ENCODE measurements around the gene ZNF84. TPM values are rescaled to one million over a fixed set of nuclear protein-coding genes. Genes with fewer than 3 reads are reported as not detected.

ZNF84 gene
- total RNA-seq (10 to 100 TPM; 19.1 to 41.4 (median 32.8) TPM), polyA plus RNA-seq (10 to 100 TPM; 15.3 to 21.0 TPM)
- long read RNA-seq, donor 1, full-length matches to known transcripts, result 26 of 40 reads
- long read RNA-seq, donor 1, partial matches to known transcripts, result 7 of 40 reads
- long read RNA-seq, donor 1, other reads (novel, unspliced or antisense), result 7 of 40 reads
- long read RNA-seq, donor 2, transcript ZNF84-208 (5 exons, 3,237 nt), result major isoform, 5 of 14 reads
- long read RNA-seq, donor 2, partial matches to known transcripts, result 7 of 14 reads
- long read RNA-seq, donor 2, other reads (novel, unspliced or antisense), result 0 of 14 reads
- long read RNA-seq, donor 3, full-length matches to known transcripts, result 31 of 56 reads
- long read RNA-seq, donor 3, partial matches to known transcripts, result 9 of 56 reads
- long read RNA-seq, donor 3, other reads (novel, unspliced or antisense), result 16 of 56 reads

DNA sequence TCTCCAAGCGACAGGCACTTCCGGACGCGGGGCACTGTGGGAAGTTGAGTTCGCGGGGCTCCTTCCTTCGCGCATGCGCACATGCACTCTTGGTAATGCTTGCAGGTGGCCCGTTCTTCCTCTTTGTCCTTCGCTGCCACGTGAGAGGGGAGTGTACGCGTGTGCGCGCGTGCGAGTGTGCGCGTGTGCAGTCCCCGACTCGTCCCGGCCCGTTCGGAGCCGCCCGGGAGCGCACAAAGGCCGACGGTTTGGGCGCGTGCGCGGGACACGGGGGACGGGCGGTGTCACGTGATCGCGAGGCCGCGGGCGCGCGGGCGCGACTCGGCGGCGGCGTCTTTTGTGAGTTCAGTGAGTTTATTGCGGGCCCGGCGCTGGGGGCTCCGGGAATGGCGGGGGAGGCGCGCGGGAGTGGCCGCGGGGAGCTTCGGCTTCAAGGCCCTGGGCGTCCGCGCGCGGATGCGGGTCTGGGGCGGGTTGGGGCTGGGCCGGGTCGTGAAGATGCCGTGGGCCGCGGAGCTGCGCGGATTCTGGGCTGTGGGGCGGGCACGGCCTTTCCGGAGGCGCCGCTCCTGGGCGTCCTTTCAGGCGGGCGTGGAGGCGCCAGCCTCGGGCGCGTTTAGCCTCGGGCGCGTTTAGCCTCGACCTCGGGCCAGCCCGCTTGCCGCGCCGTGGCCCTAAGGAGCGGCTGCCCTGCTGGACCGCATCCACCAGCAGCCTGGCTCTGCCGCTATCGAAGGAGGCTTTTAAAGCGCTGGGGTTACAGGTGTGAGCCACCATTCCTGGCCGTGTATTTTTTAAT, at the start of gene ZNF84:
TSS of gene ZNF84 (plus strand) at position 303 of the 799 bp plus-strand sequence. CDS start 3,959 bp downstream, outside the sequence.
- intact Hi-C loops (cut with DNase I), result loop anchor here in 1 of 4 donors (2.0 kb wide), 1 partner anchor 43 kb away; the partner anchor contains the start of gene ZNF140
- peak; percentile 95 to 97 (median 96) for DNase-seq
- no peaks in the 10 kb centered on the region for H3K27me3 ChIP-seq
- H3K27ac ChIP-seq, result peak within 1 kb of the TSS; percentile 93 to 97
- 1 to 2% (median 1%) methylated on average over 81 to 103 of the region's 103 CpGs for WGBS, 3 donors
- no peaks in the 10 kb centered on the region for H3K36me3 ChIP-seq
- H3K4me3 ChIP-seq, result peak within 1 kb of the TSS; percentile 78
- TF ChIP-seq CTCF (IDR thresholded peaks at IDR 0.05) (no peak), EP300 (IDR thresholded peaks at IDR 0.05) (no peak), POLR2A (IDR thresholded peaks at IDR 0.05) (peak; percentile 47)
- H3K9me3 ChIP-seq, result peaks cover 7 to 21% of the 10 kb centered on the region in 2 donors
- H3K4me1 ChIP-seq (ENCODE audit: insufficient read depth), result peaks cover 3% of the 10 kb centered on the region

- no peaks in the 10 kb centered on the region for H3K4me1 ChIP-seq (ENCODE audit: insufficient read depth)
- WGBS, 3 donors, result 42 to 63% (median 48%) methylated on average over 1 of the region's 1 CpG
- no peaks in the 10 kb centered on the region for H3K27me3 ChIP-seq
- peaks cover 0 to 66% of the 10 kb centered on the region in 2 donors for H3K9me3 ChIP-seq
- H3K36me3 ChIP-seq, result no peaks in the 10 kb centered on the region
- intact Hi-C loops (cut with DNase I), result no loop called here
- DNase-seq, result no peak
- H3K4me3 ChIP-seq, result no peak overlapping the region
- H3K27ac ChIP-seq, result no peak overlapping the region
- TF ChIP-seq POLR2A (IDR thresholded peaks at IDR 0.05) (no peak), EP300 (IDR thresholded peaks at IDR 0.05) (no peak), CTCF (IDR thresholded peaks at IDR 0.05) (no peak)
These were observed 38.6 kb upstream of the ZNF84 start for GRCh38 chr12:132998741-132999140.

- TF ChIP-seq CTCF (IDR thresholded peaks at IDR 0.05) (no peak), POLR2A (IDR thresholded peaks at IDR 0.05) (no peak), EP300 (IDR thresholded peaks at IDR 0.05) (no peak)
- no peak for DNase-seq
- no peak overlapping the region for H3K27ac ChIP-seq
- no peaks in the 10 kb centered on the region for H3K4me1 ChIP-seq (ENCODE audit: insufficient read depth)
- WGBS, 3 donors, result 95 to 99% (median 98%) methylated on average over 6 of the region's 6 CpGs
- peaks cover 11 to 87% of the 10 kb centered on the region in 2 donors for H3K9me3 ChIP-seq
- intact Hi-C loops (cut with DNase I), result no loop called here
- no peaks in the 10 kb centered on the region for H3K27me3 ChIP-seq
- H3K36me3 ChIP-seq, result peaks cover 4% of the 10 kb centered on the region
- H3K4me3 ChIP-seq, result no peak overlapping the region
These were observed 26.5 kb upstream of the ZNF84 start for GRCh38 chr12:133010657-133011297.

DNA sequence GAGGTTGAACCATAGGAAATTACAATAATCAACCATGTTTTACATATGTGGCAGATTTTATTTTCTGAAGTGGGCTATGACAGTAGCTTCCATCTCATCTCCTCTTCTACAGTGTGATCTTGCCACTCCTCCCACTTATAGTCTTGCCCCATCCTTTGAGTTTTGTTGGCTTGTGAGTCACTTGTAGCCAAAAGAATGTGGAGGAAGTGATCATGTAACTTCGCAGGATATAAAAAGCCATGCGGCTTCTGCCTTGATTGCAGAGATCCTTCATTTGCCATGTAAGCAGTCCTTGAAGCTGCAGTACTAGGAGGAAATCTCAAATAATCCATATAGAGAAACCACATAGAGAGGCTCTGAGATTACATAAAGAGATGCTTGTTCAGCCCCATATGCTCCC, 13.7 kb upstream of the ZNF84 start:
- WGBS, 3 donors, result 85 to 97% (median 92%) methylated on average over 2 of the region's 2 CpGs
- no peak overlapping the region for H3K27ac ChIP-seq
- H3K36me3 ChIP-seq, result no peaks in the 10 kb centered on the region
- H3K4me1 ChIP-seq (ENCODE audit: insufficient read depth), result no peaks in the 10 kb centered on the region
- H3K27me3 ChIP-seq, result no peaks in the 10 kb centered on the region
- intact Hi-C loops (cut with DNase I), result no loop called here
- H3K9me3 ChIP-seq, result peaks cover 3 to 5% of the 10 kb centered on the region in 2 donors
- TF ChIP-seq POLR2A (IDR thresholded peaks at IDR 0.05) (no peak), CTCF (IDR thresholded peaks at IDR 0.05) (no peak), EP300 (IDR thresholded peaks at IDR 0.05) (no peak)
- DNase-seq, result no peak
- H3K4me3 ChIP-seq, result no peak overlapping the region
